ENCODE results near the gene CAMK1.

Gene CAMK1
- total RNA-seq, result 1.2 to 1.6 reads per million in 2 donors

GRCh38 chr3:9769426-9770275 is at the start of gene CAMK1:
Gene CAMK1 (minus strand): TSS chr3:9769947. CDS start chr3:9767749, 2,198 bp downstream.
- DNase-seq, result peak; percentile 42

- DNase-seq, result no peak
These were observed 49.1 kb upstream of the CAMK1 start for GRCh38 chr3:9818666-9819335.

GRCh38 chr3:9817436-9817835 is 47.7 kb upstream of the CAMK1 start:
- no peak for DNase-seq

GRCh38 chr3:9815986-9816385 is 46.2 kb upstream of the CAMK1 start:
- DNase-seq, result no peak

- no peak for DNase-seq
These were observed 43.2 kb upstream of the CAMK1 start for GRCh38 chr3:9812870-9813483.

GRCh38 chr3:9810846-9811245 is 41.1 kb upstream of the CAMK1 start:
- DNase-seq, result no peak

- no peak for DNase-seq
These were observed 40.7 kb upstream of the CAMK1 start for GRCh38 chr3:9810433-9810770.

GRCh38 chr3:9809615-9810432 is 40.1 kb upstream of the CAMK1 start, which contains the start of gene TTLL3:
Gene TTLL3 (plus strand): TSS chr3:9810262. CDS start chr3:9810662, 400 bp downstream.
- DNase-seq, result peak; percentile 34

GRCh38 chr3:9809239-9809614 is 39.5 kb upstream of the CAMK1 start:
- no peak for DNase-seq

- peak; percentile 20 for DNase-seq
These were observed 38.7 kb upstream of the CAMK1 start for GRCh38 chr3:9808345-9809037.

GRCh38 chr3:9807981-9808344 is 38.2 kb upstream of the CAMK1 start:
- no peak for DNase-seq

- no peak for DNase-seq
These were observed 37.2 kb upstream of the CAMK1 start for GRCh38 chr3:9806688-9807589.

- no peak for DNase-seq
These were observed 36.4 kb upstream of the CAMK1 start for GRCh38 chr3:9806137-9806536.

GRCh38 chr3:9804996-9805395 is 35.2 kb upstream of the CAMK1 start:
- no peak for DNase-seq

- no peak for DNase-seq
These were observed 33.7 kb upstream of the CAMK1 start for GRCh38 chr3:9803494-9803893.

GRCh38 chr3:9800529-9800928 is 30.8 kb upstream of the CAMK1 start:
- no peak for DNase-seq

- DNase-seq, result no peak
These were observed 27.6 kb upstream of the CAMK1 start for GRCh38 chr3:9797196-9797945.

- DNase-seq, result no peak
These were observed 25.5 kb upstream of the CAMK1 start for GRCh38 chr3:9795207-9795606.

- no peak for DNase-seq
These were observed 24.7 kb upstream of the CAMK1 start for GRCh38 chr3:9794400-9794799.

- no peak for DNase-seq
These were observed 23.5 kb upstream of the CAMK1 start for GRCh38 chr3:9793161-9793781.

Data from T-helper 9 cell (primary cell).